ENCODE data around the gene PTPN23.
A peak's percentile ranks its signal among the peaks of the same experiment; 100 is the strongest.

The PTPN23 gene

DNA sequence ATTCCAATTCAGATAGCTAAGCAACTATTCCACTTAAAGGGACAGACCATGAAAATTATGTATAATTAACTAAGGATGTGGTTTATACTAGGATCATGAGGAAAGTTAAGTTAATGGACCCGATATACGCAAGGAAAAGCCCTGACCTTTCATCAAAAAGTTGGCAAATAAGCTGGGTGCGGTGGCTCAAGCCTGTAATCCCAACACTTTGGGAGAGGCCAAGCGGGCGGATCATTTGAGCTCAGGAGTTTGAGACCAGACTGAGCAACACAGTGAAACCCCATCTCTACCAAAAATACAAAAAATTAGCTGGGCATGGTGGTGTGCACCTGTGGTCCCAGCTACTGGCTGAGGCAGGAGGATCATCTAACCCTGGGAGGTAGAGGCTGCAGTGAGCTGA lies 55.4 kb downstream of the PTPN23 start:
- Histone ChIP-seq H3K4me3 (ENCODE audit: low read length) (no peak overlapping the region), H3K79me2 (ENCODE audit: control insufficient read depth, low read length) (peaks cover 8% of the 10 kb centered on the region), H3K36me3 (ENCODE audit: control insufficient read depth, low read length) (peaks cover 41% of the 10 kb centered on the region), H3K27me3 (ENCODE audit: control insufficient read depth, low read length) (no peaks in the 10 kb centered on the region), H3K9me3 (ENCODE audit: control insufficient read depth, insufficient read depth, low read length) (no peaks in the 10 kb centered on the region), H3K9me2 (replicated peaks; ENCODE audit: control insufficient read depth, low read length) (no peaks in the 10 kb centered on the region), H3K4me2 (ENCODE audit: low read length) (no peak overlapping the region), H4K20me1 (ENCODE audit: control insufficient read depth, insufficient read depth, low read depth, low read length) (no peaks in the 10 kb centered on the region), H3K4me1 (ENCODE audit: control insufficient read depth, low read length) (no peaks in the 10 kb centered on the region), H3F3A (ENCODE audit: control insufficient read depth, insufficient read depth) (no peaks in the 10 kb centered on the region), H3K27ac (ENCODE audit: low read depth, low read length) (no peak overlapping the region)
- no peak for TF ChIP-seq EZH2phosphoT487 (IDR thresholded peaks at IDR 0.05; ENCODE audit: borderline replicate concordance, low read length)
- TF ChIP-seq, protein P1, sequence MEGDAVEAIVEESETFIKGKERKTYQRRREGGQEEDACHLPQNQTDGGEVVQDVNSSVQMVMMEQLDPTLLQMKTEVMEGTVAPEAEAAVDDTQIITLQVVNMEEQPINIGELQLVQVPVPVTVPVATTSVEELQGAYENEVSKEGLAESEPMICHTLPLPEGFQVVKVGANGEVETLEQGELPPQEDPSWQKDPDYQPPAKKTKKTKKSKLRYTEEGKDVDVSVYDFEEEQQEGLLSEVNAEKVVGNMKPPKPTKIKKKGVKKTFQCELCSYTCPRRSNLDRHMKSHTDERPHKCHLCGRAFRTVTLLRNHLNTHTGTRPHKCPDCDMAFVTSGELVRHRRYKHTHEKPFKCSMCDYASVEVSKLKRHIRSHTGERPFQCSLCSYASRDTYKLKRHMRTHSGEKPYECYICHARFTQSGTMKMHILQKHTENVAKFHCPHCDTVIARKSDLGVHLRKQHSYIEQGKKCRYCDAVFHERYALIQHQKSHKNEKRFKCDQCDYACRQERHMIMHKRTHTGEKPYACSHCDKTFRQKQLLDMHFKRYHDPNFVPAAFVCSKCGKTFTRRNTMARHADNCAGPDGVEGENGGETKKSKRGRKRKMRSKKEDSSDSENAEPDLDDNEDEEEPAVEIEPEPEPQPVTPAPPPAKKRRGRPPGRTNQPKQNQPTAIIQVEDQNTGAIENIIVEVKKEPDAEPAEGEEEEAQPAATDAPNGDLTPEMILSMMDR (IDR thresholded peaks at IDR 0.05; ENCODE audit: low read depth, low read length, poor library complexity, severe bottlenecking): no peak

GRCh38 chr3:47440131-47440530 lies 59.3 kb downstream of the PTPN23 start:
- H4K20me1 ChIP-seq (ENCODE audit: control insufficient read depth, insufficient read depth, low read depth, low read length): no peaks in the 10 kb centered on the region
- no peaks in the 10 kb centered on the region for H3K4me1 ChIP-seq (ENCODE audit: control insufficient read depth, low read length)
- no peak overlapping the region for H3K4me3 ChIP-seq (ENCODE audit: low read length)
- no peak overlapping the region for H3K4me2 ChIP-seq (ENCODE audit: low read length)
- no peaks in the 10 kb centered on the region for H3F3A ChIP-seq (ENCODE audit: control insufficient read depth, insufficient read depth)
- no peak overlapping the region for H3K27ac ChIP-seq (ENCODE audit: low read depth, low read length)
- no peaks in the 10 kb centered on the region for H3K9me3 ChIP-seq (ENCODE audit: control insufficient read depth, insufficient read depth, low read length)
- peaks cover 31% of the 10 kb centered on the region for H3K36me3 ChIP-seq (ENCODE audit: control insufficient read depth, low read length)
- H3K79me2 ChIP-seq (ENCODE audit: control insufficient read depth, low read length): peaks cover 37% of the 10 kb centered on the region
- TF ChIP-seq, protein P1 (IDR thresholded peaks at IDR 0.05; ENCODE audit: low read depth, low read length, poor library complexity, severe bottlenecking): peak; percentile 14
- TF ChIP-seq EZH2phosphoT487 (IDR thresholded peaks at IDR 0.05; ENCODE audit: borderline replicate concordance, low read length): no peak
- H3K9me2 ChIP-seq (replicated peaks; ENCODE audit: control insufficient read depth, low read length): no peaks in the 10 kb centered on the region
- no peaks in the 10 kb centered on the region for H3K27me3 ChIP-seq (ENCODE audit: control insufficient read depth, low read length)

GRCh38 chr3:47441796-47442551 lies 61.2 kb downstream of the PTPN23 start:
- H3F3A ChIP-seq (ENCODE audit: control insufficient read depth, insufficient read depth): no peaks in the 10 kb centered on the region
- H3K9me3 ChIP-seq (ENCODE audit: control insufficient read depth, insufficient read depth, low read length): no peaks in the 10 kb centered on the region
- H3K9me2 ChIP-seq (replicated peaks; ENCODE audit: control insufficient read depth, low read length): no peaks in the 10 kb centered on the region
- H3K4me2 ChIP-seq (ENCODE audit: low read length): no peak overlapping the region
- TF ChIP-seq EZH2phosphoT487 (IDR thresholded peaks at IDR 0.05; ENCODE audit: borderline replicate concordance, low read length): no peak
- TF ChIP-seq, protein P1 (IDR thresholded peaks at IDR 0.05; ENCODE audit: low read depth, low read length, poor library complexity, severe bottlenecking): no peak
- H3K79me2 ChIP-seq (ENCODE audit: control insufficient read depth, low read length): peaks cover 55% of the 10 kb centered on the region
- no peak overlapping the region for H3K27ac ChIP-seq (ENCODE audit: low read depth, low read length)
- H3K27me3 ChIP-seq (ENCODE audit: control insufficient read depth, low read length): no peaks in the 10 kb centered on the region
- no peaks in the 10 kb centered on the region for H4K20me1 ChIP-seq (ENCODE audit: control insufficient read depth, insufficient read depth, low read depth, low read length)
- no peaks in the 10 kb centered on the region for H3K4me1 ChIP-seq (ENCODE audit: control insufficient read depth, low read length)
- H3K4me3 ChIP-seq (ENCODE audit: low read length): no peak overlapping the region
- peaks cover 31% of the 10 kb centered on the region for H3K36me3 ChIP-seq (ENCODE audit: control insufficient read depth, low read length)
